Activated CD4-positive, CD25-positive, alpha-beta regulatory T cell (primary cell): ENCODE data around the gene IDNK.

Source experiments
- DNase-seq, 4 experiments: peaks; one replicate each; lab custom pipeline; 2025; lab: John Stamatoyannopoulos, UW

The IDNK gene

GRCh38 chr9:83633676-83634075 lies 10.7 kb downstream of the IDNK start:
- no peak for DNase-seq

GRCh38 chr9:83636813-83637212 lies 13.9 kb downstream of the IDNK start:
- DNase-seq: no peak

GRCh38 chr9:83637389-83637788 lies 14.4 kb downstream of the IDNK start:
- DNase-seq: no peak

- no peak for DNase-seq
Observed at GRCh38 chr9:83639266-83639665, 16.3 kb downstream of the IDNK start.

GRCh38 chr9:83642793-83643192 lies 19.9 kb downstream of the IDNK start:
- no peak for DNase-seq

GRCh38 chr9:83646500-83647239 lies 23.7 kb downstream of the IDNK start:
- no peak for DNase-seq

- DNase-seq: peak; percentile 58 to 64 (median 61)
Observed at GRCh38 chr9:83649080-83649479, 26.1 kb downstream of the IDNK start.

- no peak for DNase-seq
Observed at GRCh38 chr9:83649515-83649914, 26.6 kb downstream of the IDNK start.

- DNase-seq: no peak
Observed at GRCh38 chr9:83651558-83651957, 28.6 kb downstream of the IDNK start.

GRCh38 chr9:83652433-83652832 lies 29.5 kb downstream of the IDNK start:
- DNase-seq: no peak

- DNase-seq: no peak
Observed at GRCh38 chr9:83655433-83655832, 32.5 kb downstream of the IDNK start.

GRCh38 chr9:83656032-83656680 lies 33.2 kb downstream of the IDNK start:
- no peak for DNase-seq

- DNase-seq: no peak
Observed at GRCh38 chr9:83656952-83657351, 34.0 kb downstream of the IDNK start.

- no peak for DNase-seq
Observed at GRCh38 chr9:83662933-83663332, 40.0 kb downstream of the IDNK start.

GRCh38 chr9:83665580-83666200 lies 42.7 kb downstream of the IDNK start:
- DNase-seq: no peak

- no peak for DNase-seq
Observed at GRCh38 chr9:83669067-83669466, 46.1 kb downstream of the IDNK start.

- no peak for DNase-seq
Observed at GRCh38 chr9:83670381-83670780, 47.4 kb downstream of the IDNK start.

GRCh38 chr9:83671451-83671850 lies 48.5 kb downstream of the IDNK start:
- DNase-seq: no peak

GRCh38 chr9:83675466-83675865 lies 52.5 kb downstream of the IDNK start:
- no peak for DNase-seq

GRCh38 chr9:83677596-83677995 lies 54.7 kb downstream of the IDNK start:
- DNase-seq: no peak

- no peak for DNase-seq
Observed at GRCh38 chr9:83680233-83680632, 57.3 kb downstream of the IDNK start.

- DNase-seq: no peak
Observed at GRCh38 chr9:83681490-83681889, 58.5 kb downstream of the IDNK start.

- DNase-seq: no peak
Observed at GRCh38 chr9:83688921-83689320, 66.0 kb downstream of the IDNK start.
